Activated CD8-positive, alpha-beta memory T cell treated with anti-CD3 and anti-CD28 coated beads, Interleukin-2, amount 50 U/mL, for 48 hours (primary cell): Measurements from ENCODE around the gene SIMC1.

Source experiments
- DNase-seq: peaks from one replicate; pipeline ENCODE4 v3.0.0-alpha.2; 2020

Gene SIMC1

DNA sequence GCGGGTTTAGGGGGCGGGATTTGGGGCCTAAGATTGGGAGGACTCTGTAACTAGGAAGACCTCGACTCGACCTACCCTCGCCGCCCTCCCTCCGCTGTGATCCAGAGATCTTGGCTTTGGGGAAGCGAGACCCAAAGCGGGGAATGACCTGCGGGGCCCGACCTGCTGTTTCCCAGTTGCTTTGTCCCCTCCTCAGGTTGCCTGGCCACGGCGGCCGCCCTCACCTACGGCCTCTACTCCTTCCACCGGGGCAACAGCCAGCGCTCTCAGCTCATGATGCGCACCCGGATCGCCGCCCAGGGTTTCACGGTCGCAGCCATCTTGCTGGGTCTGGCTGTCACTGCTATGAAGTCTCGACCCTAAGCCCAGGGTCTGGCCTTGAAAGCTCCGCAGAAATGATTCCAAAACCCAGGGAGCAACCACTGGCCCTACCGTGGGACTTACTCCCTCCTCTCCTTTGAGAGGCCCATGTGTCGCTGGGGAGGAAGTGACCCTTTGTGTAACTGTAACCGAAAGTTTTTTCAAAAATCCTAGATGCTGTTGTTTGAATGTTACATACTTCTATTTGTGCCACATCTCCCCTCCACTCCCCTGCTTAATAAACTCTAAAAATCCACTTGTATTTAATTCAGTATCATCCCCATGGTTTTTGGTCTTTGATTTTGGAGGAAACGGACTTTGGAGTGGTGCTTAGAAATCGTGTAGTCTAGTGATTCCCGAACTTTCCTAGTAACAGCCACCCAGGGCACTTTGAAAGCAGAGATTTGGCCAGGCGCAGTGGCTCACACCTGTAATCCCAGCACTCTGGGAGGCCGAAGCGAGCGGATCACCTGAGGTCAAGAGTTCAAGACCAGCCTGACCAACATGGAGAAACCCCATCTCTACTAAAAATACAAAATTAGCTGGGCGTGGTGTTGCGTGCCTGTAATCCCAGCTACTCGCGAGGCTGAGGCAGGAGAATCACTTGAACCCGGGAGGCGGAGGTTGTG, 151.2 kb downstream of the SIMC1 start:
- no peak for DNase-seq

DNA sequence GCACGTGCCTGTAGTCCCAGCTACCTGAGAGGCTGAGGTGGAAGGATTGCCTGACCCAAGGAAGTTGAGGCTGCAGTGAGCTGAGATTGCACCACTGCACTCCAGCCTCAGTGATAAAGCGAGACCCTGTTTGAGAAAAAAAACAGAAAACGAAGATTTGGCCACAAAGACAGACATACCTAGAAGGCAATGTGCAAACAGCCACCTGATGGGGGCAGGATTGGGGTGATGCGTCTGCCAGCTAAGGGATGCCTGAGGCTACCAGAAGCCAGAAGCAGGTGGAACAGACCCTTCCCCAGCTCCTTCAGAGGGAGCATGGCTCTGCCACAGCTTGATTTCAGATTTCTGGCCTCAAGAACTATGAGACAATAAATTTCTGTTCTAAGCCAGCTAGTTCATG, 153.3 kb downstream of the SIMC1 start:
- no peak for DNase-seq

DNA sequence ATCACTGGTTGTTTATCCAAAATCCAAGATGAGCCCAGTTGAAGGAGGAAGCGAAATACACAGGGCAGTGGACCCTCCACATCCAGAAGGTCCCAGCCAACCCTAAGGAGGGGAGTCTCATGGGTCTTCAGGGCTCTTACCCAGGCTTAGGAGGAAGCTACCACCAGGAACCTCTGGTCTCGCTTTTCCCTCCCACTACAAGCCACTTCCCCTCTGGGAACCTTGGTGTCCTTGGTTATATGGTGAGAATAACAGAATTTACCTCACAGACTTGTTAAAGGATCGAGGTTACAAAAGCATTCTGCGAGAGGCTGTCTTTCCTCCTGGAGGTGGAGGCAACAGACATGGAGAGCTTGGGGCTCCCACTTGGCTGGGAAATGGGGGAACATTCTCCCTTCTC, 153.8 kb downstream of the SIMC1 start:
- no peak for DNase-seq

DNA sequence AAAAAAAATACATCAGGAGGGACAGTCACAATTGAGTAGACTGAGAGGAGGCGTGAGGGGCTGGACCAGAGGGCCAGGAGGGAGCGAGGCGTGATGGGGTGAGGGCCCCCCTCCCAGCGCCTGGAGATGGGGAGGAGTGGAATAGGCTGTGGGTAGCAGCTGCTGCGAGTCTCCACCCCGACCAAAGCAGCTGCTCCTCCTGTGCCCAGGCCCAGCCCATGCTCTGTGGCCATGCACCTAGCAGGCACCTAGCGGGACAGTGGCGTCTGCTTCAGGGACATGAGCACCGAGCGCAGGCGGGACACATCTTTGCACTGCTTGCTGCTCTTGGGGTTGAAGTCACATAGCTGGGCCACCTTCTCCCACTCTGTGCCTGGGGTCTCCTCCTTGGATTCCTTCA, 154.3 kb downstream of the SIMC1 start:
- DNase-seq, result no peak

DNA sequence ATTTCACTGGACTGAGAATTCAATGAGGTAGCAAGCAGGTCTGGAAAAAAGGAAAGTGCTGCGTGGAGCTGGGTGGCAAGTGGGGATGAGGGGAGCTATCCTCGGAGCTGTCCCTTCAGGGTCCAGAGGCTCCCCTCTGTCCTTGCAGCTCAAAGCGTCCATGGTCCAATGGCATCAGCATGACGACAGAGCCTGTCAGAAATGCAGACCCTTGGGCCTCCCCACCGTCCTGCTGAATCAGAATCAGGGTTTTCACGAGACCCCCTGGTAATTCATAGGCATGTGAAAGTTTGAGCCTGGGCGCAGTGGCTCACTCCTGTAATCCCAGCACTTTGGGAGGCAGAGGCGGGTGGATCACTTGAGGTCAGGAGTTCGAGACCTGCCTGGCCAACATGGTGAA, 155.9 kb downstream of the SIMC1 start:
- DNase-seq, result no peak

DNA sequence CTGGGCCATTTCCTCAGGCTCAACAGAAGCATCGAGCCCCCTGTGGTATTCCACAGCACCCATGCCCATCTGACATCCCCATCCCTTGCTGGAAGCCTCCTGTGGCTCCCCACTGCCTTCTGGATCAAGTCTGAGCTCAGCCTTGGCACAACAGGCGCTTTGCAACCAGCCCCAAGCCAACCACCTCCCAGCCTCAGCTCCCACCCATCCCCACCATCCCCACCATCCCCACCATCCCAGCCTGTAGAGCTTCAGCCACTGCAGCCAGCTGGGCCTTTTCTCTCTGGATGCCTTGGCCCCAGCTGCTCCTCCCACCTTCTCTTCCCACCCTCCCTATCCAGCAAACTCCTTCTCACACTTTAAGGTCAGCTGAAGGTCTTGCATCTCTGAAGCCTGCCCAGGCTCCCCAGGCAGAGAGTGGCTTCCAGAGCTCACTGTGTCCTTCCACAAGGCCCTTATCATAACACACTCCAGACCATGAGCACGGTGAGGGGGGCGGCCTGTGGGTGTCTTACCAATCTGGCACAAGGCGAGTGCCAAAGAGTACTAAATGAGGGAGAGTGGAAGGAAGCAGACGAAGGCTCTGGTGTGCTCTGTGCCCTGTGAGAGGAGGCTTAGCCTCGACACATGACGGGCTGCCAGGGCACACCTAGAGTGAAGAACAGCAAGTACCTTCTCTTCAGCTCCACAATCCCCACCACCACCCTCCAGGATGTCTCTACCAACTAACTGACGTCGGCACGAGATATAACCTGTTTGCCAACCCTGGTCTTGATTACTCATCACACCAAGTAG, 156.9 kb downstream of the SIMC1 start:
- DNase-seq, result no peak
